Right ventricle myocardium inferior (tissue), 1 donor: Measurements from ENCODE around the gene MAP3K21. TPM values are rescaled to one million over a fixed set of nuclear protein-coding genes. Genes with fewer than 3 reads are reported as not detected.
A peak's percentile ranks its signal among the peaks of the same experiment; 100 is the strongest.

Experiments
- ATAC-seq: fragments of 200-7000 bp; cut with Tn5 transposase; one replicate; pipeline ENCODE4 v1.9.1; 2020; ENCODE audit warnings: mild to moderate bottlenecking, moderate library complexity
- DNase-seq: peaks from one replicate; pipeline ENCODE4 v3.0.0; 2021; ENCODE audit errors: missing footprints
- intact Hi-C: fragments of 100-400 bp; cut with DNase I; formaldehyde crosslinking; loops from one replicate; pipeline ENCODE4 v1.11.0; 2022
- total RNA-seq: library from RNA; stranded (reverse); fragmentation: NEBNext Ultra II Directional; extraction: Animal tissue kit (Norgen Biotek cat#: 25700); gene quantifications from one replicate; pipeline ENCODE4 v1.2.1, GENCODE V29; 2021
- donor health status: DM: no; HTN: yes; CAD: no; lungs with severe emphysema.

Gene MAP3K21
- total RNA-seq, 1 donor from 2014 or later: 0.32 TPM

DNA sequence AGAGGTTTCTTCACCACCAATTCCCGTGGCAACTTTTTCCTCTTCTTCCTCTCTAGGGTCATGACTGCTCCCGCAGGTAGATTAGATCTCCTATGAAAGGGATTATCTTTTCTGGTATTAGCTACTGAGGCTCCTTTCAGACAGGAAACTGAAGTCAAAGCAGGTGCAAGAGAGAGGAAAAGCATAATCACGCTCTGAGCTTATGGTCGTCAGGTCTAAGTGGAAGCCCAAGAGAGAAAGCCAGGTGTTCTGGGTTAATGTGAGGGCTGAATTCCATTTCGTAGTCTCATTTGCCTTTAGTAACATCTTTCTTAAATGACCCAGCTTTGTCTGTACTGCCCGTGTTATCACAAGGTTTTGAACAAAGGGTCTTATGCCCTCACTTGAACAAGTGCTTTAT, 8.3 kb upstream of the MAP3K21 start:
- ATAC-seq: no peak
- intact Hi-C loops: no loop called here
- DNase-seq: no peak

DNA sequence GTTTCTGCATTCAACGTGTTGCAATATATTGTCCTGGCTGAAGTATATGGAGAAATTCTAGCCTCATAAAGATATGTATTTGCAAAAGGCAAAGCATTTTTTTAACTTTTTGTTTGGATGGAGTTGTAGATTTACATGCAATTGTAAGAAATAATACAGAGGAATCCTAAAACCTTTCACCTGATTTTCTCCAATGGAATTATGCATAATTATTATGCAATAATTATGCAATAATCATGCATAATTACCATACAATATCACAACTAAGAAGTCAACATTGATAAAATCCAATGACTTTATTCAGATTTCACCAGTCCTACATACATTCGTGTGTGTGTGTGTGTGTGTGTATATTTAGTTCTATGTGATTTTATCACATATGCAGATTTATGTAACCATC, 7.5 kb upstream of the MAP3K21 start:
- no peak for DNase-seq
- intact Hi-C loops: no loop called here
- ATAC-seq: no peak

GRCh38 chr1:233323718-233324117, 3.8 kb upstream of the MAP3K21 start:
- DNase-seq (no peak), ATAC-seq (no peak)
- intact Hi-C loops: no loop called here

DNA sequence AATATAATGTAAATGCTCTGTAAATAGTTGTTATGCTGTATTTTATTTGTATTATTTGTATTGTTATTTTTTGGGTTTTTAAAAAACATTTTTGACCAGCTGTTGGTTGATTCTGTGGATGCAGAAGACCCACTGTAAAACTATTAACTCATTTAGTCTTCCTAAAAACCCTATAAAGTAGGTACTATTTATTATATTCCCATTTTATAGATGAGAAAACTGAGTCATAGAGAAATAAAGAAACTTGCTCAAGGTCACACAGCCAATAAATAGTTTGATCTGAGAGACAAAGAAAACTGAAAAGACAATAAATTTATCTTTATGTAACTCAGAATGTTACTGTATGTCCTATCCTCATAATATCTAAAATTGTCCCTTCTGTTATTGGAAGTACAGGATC, 1.2 kb upstream of the MAP3K21 start:
- no peak for DNase-seq
- intact Hi-C loops: no loop called here
- ATAC-seq: no peak

DNA sequence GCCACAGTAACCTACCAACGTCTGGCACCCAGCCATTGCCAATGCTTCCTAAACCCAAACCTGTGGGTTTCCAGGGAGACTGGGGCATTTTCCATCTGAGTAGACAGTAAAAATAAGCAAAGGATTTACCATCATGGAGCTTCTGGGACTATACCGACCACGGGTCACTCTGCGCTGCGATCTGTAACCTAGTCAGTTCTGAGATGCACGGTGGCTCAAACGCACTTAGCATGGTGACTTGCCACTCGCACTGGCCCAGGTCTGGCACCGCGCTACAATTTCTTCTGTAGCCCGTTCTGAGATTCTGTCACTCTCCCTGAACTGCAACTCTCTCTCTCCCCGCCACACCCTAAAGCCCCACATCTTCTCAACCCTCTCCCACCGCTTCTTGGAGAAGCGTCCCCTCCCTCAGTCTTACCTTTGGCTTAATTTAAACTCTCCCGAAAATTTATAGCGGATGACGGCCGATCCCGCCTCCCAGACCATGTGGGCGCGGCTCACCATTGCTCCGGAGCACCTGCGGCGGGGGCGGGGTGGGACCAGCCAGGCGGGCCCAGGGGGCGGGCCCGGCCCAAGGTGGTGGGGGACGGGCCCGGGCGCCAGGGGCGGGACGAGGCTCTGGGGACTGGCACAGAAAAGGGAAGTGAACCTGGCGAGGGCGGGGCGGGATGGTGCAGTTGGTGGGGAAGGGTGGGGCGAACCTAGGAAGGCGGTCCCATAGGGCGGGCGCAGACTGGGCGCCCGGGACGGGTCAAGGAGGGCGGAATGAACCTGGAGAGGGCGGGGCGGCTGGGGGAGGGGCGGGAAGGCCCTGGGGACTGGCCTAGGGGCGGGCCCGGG, 493 bp upstream of the MAP3K21 start:
- intact Hi-C loops: no loop called here
- peak; percentile 91 for ATAC-seq

GRCh38 chr1:233328142-233328921, 808 bp downstream of the MAP3K21 start:
- ATAC-seq: peak; percentile 25
- peak; percentile 66 for DNase-seq
- intact Hi-C loops: no loop called here

More for the DNA sequence above, 493 bp upstream of the MAP3K21 start:
- DNase-seq: peak; percentile 91

DNA sequence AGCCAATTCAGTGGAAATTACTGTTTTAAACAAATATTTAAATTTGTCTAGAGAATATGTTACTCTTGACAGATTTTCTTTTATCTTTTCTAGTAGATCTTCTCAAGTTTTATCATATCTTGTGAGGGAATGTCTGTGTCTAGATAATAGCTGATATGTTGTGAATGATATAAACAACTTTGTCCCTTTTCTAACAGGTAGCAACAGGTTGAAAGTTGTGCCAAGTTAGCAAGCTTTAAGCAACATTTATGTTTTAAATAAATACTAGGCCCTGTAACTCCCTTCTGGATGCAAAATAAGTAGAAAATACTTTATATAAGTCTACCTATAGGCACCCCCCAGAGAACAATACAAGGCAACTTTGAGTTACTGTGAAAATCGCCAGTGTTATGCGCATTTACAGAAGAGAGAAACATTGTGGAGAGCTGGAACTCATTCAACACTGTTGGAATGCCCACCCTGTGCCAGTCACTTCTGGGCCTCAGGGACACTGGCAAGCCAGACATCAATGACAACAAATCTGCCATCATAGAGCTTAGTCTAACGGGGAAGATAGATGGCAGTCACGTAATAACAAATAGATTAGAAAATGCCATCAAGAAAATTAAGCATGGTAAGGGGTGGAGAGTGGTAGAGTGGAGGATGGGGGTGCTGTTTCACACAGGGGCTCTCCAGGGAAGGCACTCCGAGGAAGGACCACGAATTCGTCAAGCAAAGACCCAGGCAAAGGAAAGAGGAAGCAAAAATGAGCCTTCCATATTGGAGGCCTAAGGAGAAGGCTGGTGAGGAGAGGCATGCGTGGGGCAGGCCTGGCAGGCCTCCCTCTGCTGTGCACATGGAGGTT, 4.4 kb downstream of the MAP3K21 start:
- intact Hi-C loops: no loop called here
- no peak for ATAC-seq
- DNase-seq: no peak

GRCh38 chr1:233333086-233333485, 5.6 kb downstream of the MAP3K21 start:
- intact Hi-C loops: no loop called here
- DNase-seq (no peak), ATAC-seq (no peak)

DNA sequence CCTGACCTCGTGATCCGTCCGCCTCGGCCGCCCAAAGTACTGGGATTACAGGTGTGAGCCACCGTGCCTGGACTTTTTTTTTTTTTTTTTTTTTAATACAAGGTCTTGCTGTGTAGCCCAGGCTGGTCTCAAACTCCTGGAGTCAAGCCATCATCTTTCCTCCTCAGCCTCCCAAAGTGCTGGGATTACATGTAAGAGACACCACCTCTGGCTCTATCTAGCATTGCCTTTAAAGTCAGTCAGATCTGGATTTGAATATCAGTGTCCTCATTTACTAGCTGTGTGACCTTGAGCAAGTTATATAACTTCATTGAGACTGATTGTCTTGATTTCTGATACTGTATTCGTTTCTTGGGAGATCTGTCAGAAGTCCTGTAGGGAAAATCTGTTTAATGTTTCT, 6.6 kb downstream of the MAP3K21 start:
- DNase-seq (no peak), ATAC-seq (no peak)
- intact Hi-C loops: no loop called here

GRCh38 chr1:233336554-233337456, 9.3 kb downstream of the MAP3K21 start:
- intact Hi-C loops: no loop called here
- ATAC-seq: no peak
- DNase-seq: no peak

GRCh38 chr1:233337505-233337904, 10.0 kb downstream of the MAP3K21 start:
- intact Hi-C loops: no loop called here
- DNase-seq (no peak), ATAC-seq (no peak)

DNA sequence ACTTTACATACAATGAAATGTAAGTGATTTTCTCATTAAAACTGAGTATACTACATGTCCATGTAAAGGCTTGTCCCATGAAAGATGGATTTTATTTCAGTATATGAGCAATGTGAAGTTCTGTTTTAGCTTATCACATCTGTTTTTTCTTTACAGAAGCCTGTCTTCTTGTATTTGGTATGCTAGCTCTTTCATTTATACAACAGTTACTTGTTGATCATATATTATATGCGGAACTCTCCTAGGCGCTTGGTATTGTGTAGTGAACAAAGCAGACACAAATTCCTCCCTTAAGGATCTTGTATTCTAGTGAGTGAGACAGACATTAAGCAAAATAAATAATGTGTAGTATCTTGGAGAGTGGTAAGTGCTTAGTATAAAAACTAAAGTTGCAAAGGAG, 10.6 kb downstream of the MAP3K21 start:
- intact Hi-C loops: no loop called here
- DNase-seq (no peak), ATAC-seq (no peak)

GRCh38 chr1:233340031-233340555, 12.6 kb downstream of the MAP3K21 start:
- DNase-seq (no peak), ATAC-seq (no peak)
- intact Hi-C loops: no loop called here

DNA sequence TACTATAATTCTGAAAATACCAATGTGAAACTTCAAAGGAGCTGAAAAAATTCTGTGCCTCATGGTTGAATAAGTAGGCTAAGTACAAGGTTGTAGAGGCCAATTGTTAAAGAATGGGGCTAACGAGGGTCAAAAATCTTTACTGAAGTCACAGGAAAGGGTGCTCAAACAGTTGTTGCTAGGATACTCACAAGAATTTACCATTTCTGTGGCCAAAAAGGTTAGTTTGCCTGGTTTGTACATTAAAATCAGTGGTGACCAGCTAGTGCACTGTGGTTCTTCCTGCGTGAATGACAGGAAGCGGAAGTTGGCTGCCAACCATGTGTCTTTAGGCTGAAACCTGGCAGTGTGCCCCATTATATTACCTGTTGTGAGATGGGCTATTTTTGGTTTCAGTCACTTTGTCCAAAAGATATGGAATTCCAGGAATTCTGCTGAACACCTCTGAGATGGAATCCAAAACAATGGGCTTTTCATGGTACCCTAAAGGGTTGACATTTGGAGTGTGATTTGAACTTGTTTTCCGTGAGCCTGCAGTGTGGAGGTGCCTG, 13.5 kb downstream of the MAP3K21 start:
- intact Hi-C loops: no loop called here
- DNase-seq (no peak), ATAC-seq (no peak)

DNA sequence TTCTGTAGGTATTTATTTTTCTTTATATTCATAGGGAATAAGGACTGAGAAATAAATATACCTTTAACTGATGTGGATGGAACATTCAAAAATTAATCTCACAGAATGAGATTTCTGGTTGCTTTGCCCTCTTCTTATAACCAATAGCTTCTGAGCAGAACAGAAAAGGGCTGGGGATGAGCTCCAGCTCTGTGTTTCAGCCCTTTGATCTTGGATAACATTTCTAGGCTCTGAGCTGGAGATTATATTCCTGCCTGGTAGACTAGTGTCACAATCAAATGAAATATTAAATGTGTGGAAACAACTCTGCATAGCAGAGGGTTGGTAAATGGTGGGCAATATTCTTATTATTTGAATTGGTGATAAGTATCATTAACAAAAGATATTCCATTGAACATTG, 14.6 kb downstream of the MAP3K21 start:
- intact Hi-C loops: no loop called here
- DNase-seq (no peak), ATAC-seq (no peak)

- intact Hi-C loops: no loop called here
- DNase-seq: no peak
- no peak for ATAC-seq
These were observed 15.7 kb downstream of the MAP3K21 start for GRCh38 chr1:233343262-233343661.

- ATAC-seq: no peak
- intact Hi-C loops: no loop called here
- DNase-seq: no peak
These were observed 19.8 kb downstream of the MAP3K21 start for GRCh38 chr1:233347338-233347737.

DNA sequence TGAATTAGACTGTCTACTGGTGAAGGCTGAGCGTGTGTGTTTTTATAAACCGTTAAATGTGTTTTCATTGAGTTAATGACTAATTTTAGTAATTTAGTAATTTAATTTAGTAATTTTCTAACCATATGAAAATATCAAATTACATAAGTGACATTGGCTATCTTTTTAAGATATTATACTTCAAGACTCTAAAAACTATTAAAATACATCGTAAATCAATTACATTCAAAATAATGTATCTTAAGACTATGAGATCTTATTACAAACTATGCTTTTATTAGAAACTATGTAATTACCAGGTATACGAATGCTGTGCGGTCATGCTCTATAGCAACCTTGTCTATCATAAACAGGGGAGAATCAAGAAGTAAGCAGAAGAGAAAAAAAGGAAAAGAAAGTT, 21.6 kb downstream of the MAP3K21 start:
- intact Hi-C loops: no loop called here
- no peak for ATAC-seq
- DNase-seq: no peak
